Activated T-cell treated with anti-CD3 and anti-CD28 coated beads, Interleukin-2, amount 50 U/mL, for 72 hours (primary cell): ENCODE results near the gene CDY2B. TPM values are rescaled to one million over a fixed set of nuclear protein-coding genes. Genes with fewer than 3 reads are reported as not detected.
"Not testable (repeated sequence)": the region's sequence is repeated elsewhere in the genome, so short reads cannot be mapped to it uniquely, and the experiment has no call there.

Experiments
- ATAC-seq, 2 donors: fragments of 150-1000 bp; cut with Tn5 transposase; replicated peaks in 1 of 2; 2 replicates each; pipeline ENCODE4 v1.10.0; 2021; ENCODE audit warnings: moderate library complexity in 2 of 2, mild to moderate bottlenecking in 1 of 2
- DNase-seq, 2 donors: peaks; one replicate each; pipeline ENCODE4 v3.0.0; 2021 to 2022; ENCODE audit warnings: mixed read lengths in 1 of 2
- H3K27ac Mint-ChIP-seq: one replicate; pipeline ENCODE4 v1.8.0; 2022; ENCODE audit warnings: mild to moderate bottlenecking, moderate library complexity, mixed read lengths
- H3K27me3 Mint-ChIP-seq: one replicate; pipeline ENCODE4 v1.8.0; 2022; ENCODE audit warnings: low read depth, mixed read lengths
- H3K36me3 Mint-ChIP-seq, 2 donors: one replicate each; pipeline ENCODE4 v1.8.0; 2022; ENCODE audit warnings: mixed read lengths in 2 of 2, mild to moderate bottlenecking in 1 of 2; ENCODE audit not compliant: insufficient read depth in 2 of 2
- H3K4me1 Mint-ChIP-seq: one replicate; pipeline ENCODE4 v1.8.0; 2022; ENCODE audit warnings: low read depth, mixed read lengths
- H3K4me3 Mint-ChIP-seq, 2 donors: one replicate each; pipeline ENCODE4 v1.8.0; 2022; ENCODE audit warnings: mild to moderate bottlenecking in 2 of 2, mixed read lengths in 2 of 2, moderate library complexity in 2 of 2
- H3K9me3 Mint-ChIP-seq, 2 donors: one replicate each; pipeline ENCODE4 v1.8.0; 2022; ENCODE audit warnings: mixed read lengths in 2 of 2
- total RNA-seq, 2 donors: library from RNA; stranded (reverse); gene quantifications; one replicate each; pipeline ENCODE4 v1.2.3, GENCODE V29; 2022

CDY2B gene, protein sequence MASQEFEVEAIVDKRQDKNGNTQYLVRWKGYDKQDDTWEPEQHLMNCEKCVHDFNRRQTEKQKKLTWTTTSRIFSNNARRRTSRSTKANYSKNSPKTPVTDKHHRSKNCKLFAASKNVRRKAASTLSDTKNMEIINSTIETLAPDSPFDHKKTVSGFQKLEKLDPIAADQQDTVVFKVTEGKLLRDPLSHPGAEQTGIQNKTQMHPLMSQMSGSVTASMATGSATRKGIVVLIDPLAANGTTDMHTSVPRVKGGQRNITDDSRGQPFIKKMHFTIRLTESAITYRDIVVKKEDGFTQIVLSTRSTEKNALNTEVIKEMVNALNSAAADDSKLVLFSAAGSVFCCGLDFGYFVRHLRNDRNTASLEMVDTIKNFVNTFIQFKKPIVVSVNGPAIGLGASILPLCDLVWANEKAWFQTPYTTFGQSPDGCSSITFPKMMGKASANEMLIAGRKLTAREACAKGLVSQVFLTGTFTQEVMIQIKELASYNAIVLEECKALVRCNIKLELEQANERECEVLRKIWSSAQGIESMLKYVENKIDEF
- not detected for total RNA-seq

DNA sequence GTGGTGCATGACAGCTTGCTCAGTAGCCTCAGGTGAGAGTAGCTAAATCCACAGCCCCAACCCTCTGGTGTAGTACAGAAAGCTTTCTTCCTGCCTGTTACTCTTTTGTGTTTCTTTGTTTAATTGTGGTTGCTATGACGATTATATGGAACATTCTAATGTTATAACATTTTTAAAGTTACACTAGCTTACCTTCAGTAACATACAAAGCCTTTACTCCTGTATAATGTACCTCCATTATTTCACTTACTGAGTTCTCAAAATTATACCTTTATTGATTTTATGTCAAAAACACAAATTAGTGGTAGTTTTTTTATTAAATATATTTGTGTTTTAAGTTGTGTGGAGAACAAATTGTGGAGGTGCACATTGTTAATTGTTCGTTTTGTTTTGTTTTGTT, at the start of gene CDY2B:
Gene CDY2B (minus strand): TSS at position 101 of the 400 bp plus-strand sequence. CDS start 328 bp downstream, outside the sequence.
- not testable (repeated sequence) for H3K27me3 Mint-ChIP-seq, H3K36me3 Mint-ChIP-seq, H3K9me3 Mint-ChIP-seq, H3K27ac Mint-ChIP-seq, DNase-seq, H3K4me1 Mint-ChIP-seq, H3K4me3 Mint-ChIP-seq, ATAC-seq

DNA sequence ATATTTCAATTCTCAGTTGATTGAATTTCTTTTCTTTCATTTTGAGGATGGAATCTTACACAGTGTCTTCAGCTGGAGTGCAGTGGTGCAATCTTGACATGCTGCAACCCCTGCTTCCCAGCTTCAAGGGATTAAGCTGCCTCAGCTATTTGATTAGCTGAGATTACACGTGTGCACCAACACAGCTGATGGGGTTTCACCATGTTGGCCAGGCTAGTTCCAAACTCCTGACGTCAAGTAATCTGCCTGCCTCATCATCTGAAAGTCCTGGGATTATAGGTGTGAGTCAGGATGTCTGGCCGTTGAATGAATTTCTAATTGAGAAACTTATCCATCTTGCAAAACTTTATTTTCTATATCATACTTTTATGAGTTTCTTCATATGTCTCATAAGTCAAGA, 28.0 kb upstream of the CDY2B start:
- H3K36me3 Mint-ChIP-seq, H3K4me1 Mint-ChIP-seq, H3K27ac Mint-ChIP-seq, H3K9me3 Mint-ChIP-seq, DNase-seq, H3K27me3 Mint-ChIP-seq, H3K4me3 Mint-ChIP-seq, ATAC-seq: not testable (repeated sequence)

DNA sequence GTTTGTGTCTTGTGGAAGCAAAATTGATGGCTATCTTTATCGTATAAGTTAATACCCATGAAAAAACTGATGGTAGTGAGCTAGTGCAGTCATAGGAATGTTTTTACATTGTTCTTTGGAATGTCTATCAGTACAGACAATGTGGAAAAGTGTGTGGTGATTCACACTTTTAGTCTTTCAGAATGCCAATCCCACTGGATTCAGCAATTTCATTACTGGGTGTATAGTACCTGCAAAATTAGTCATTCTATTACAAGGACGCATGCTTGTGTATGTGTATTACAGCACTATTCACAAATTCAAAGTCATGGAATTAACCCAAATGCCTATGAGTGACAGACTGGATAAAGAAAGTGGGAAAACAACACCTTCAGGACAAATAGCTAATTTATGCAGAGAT, 27.3 kb upstream of the CDY2B start:
- H3K9me3 Mint-ChIP-seq, H3K4me3 Mint-ChIP-seq, DNase-seq, H3K27ac Mint-ChIP-seq, ATAC-seq, H3K27me3 Mint-ChIP-seq, H3K36me3 Mint-ChIP-seq, H3K4me1 Mint-ChIP-seq: not testable (repeated sequence)

DNA sequence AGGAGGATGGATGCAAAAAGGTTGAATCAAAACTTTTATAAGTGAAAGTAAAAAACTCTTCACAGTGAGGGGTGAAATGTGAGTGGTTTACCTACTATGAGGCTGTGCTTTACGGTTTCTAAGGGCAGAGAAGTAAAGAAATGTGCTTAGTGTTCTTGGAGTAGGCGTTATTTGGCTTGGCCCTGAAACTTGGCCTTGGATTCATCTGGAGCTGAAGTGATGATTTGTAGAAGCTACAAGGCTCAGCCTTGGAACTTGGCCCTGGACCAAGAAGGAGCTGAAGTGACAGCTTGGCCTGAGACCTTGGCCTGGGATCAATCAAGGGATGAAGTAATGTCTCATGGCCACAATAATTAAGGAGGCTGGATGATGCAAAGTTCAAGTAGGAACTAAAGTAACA, 1.7 kb upstream of the CDY2B start:
- not testable (repeated sequence) for H3K36me3 Mint-ChIP-seq, H3K4me1 Mint-ChIP-seq, H3K4me3 Mint-ChIP-seq, H3K27ac Mint-ChIP-seq, H3K27me3 Mint-ChIP-seq, DNase-seq, ATAC-seq, H3K9me3 Mint-ChIP-seq

DNA sequence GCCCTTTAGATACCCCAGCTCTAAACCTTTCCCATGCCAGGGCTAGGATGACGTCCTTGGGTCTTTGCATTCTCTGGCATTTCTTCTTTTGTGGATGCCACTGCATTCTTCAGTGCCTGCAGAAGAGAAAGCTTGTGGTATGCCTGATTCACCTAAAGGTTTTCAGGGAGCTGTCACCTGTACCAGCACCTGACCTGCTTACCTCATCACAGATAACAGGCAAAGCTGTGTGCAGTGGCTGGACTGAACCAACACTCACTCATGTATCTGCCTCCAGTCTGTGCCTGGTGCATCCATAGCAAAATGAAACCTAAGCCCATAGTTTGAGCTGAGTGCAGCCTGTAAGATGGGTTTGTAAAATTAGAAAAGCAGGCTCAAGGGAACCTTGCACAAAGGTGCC, 3.3 kb downstream of the CDY2B start:
- H3K9me3 Mint-ChIP-seq, H3K36me3 Mint-ChIP-seq, H3K4me1 Mint-ChIP-seq, H3K27me3 Mint-ChIP-seq, DNase-seq, H3K4me3 Mint-ChIP-seq, H3K27ac Mint-ChIP-seq, ATAC-seq: not testable (repeated sequence)

DNA sequence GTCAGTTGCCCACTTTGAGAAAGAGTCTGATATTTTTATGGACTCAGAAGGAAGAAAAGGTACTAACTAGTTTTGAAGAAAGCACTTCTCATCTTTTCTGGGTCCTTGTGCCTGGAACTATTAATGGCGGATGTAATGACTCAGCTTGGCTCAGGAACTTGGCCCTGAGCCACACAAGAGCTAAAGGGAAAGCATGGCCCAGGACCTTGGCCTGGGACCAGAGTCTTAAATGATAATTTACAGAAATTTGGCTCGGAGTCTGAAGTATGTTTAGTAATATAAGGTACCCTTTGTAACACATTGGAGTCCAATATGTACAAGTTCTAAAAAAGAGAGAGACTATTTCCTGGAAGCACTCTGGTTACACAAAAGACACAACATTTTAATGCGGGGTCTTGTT, 4.6 kb downstream of the CDY2B start:
- not testable (repeated sequence) for ATAC-seq, H3K27ac Mint-ChIP-seq, H3K36me3 Mint-ChIP-seq, H3K4me3 Mint-ChIP-seq, DNase-seq, H3K27me3 Mint-ChIP-seq, H3K9me3 Mint-ChIP-seq, H3K4me1 Mint-ChIP-seq

DNA sequence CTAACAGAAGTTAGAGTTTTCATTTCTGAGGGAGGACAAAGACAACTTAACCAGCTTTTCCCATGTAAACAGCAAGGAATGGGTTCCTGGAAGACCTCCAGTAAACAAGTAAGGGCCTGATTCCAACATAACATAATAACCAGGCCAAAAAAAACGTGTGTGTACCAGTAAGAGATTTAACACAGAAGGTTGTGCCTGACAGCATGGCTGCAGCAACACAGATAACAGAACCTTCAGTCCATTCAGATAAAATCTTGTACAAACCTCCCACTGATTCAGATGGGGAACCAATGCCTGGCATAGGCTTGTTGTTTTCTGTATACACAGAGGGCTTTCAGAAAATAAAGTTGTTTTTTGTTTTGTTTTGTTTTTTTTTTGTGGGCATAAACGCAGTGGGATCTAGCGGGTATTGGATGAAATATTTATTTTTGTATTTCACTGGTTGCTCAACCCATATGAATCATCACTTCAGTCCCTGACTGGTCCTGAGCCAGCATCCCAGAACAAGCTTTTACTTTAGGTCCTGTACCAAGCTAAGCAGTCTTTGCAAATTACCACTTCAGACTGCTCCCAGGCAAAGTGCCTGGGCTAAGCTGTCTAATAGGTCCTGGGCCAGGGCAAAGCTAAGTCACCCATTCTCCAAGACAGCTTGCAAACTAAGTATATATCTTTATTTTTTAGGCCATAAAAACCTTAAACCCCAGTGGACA, 8.7 kb downstream of the CDY2B start:
- not testable (repeated sequence) for H3K4me1 Mint-ChIP-seq, ATAC-seq, H3K4me3 Mint-ChIP-seq, H3K27me3 Mint-ChIP-seq, H3K27ac Mint-ChIP-seq, H3K9me3 Mint-ChIP-seq, DNase-seq, H3K36me3 Mint-ChIP-seq

DNA sequence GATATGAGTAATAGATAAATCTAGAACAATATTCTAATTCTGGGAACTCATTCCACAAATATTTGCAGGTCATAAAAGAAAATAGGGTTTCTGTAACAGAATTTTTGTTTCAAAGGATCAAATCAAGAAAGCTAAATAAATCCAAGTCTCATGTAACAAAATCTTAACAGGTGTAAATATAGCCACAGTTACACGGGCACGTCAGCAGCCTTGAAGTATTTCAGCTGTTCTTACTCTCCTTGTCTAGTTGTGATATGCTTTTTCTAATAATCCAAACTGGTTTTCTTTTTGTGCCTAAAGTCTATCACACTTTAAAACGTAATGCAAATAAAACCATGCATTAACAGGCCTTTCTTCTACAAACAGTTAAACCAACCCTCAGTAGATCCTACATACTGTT, 9.3 kb downstream of the CDY2B start:
- not testable (repeated sequence) for H3K4me3 Mint-ChIP-seq, H3K9me3 Mint-ChIP-seq, H3K27ac Mint-ChIP-seq, ATAC-seq, H3K36me3 Mint-ChIP-seq, H3K4me1 Mint-ChIP-seq, H3K27me3 Mint-ChIP-seq, DNase-seq

DNA sequence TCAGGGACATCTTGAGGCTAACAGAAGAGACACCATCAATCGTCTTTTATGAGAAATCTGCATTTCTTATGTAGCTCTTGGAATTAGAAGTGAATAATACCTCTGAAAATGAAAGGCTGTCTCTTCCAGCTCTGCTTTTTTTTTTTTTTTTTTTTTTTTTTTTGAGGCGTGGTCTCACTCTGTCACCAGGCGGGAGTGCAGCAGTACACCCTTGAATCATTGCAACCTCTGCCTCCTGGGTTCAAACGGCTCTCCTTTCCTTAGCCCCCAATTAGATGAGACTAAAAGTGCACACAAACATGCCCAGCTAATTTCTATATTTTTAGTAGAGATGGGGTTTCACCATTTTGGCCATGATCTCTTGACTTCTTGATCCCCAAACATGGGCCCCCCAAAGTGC, 12.2 kb downstream of the CDY2B start:
- not testable (repeated sequence) for DNase-seq, H3K27me3 Mint-ChIP-seq, H3K4me3 Mint-ChIP-seq, H3K36me3 Mint-ChIP-seq, H3K27ac Mint-ChIP-seq, H3K4me1 Mint-ChIP-seq, H3K9me3 Mint-ChIP-seq, ATAC-seq

DNA sequence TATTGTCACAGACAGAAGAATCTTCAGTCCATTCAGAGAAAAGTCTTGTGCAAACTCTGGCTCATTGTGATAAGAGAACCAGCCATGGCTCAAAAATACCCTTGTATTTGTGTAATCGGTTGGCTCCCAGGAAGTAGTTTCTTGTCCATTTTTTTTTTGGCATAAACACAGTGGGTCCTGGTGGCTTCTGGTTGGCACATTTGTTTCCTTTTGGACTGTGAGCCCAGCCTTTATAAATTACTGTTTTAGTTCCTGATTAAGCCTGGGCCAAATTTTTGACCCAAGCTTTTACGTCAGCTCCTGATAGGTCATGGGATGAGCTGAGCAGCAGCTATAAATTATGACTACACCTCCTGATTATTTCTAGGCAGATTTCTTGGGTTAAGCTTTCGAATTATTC, 19.4 kb downstream of the CDY2B start:
- H3K27me3 Mint-ChIP-seq, H3K27ac Mint-ChIP-seq, H3K9me3 Mint-ChIP-seq, H3K36me3 Mint-ChIP-seq, H3K4me1 Mint-ChIP-seq, ATAC-seq, DNase-seq, H3K4me3 Mint-ChIP-seq: not testable (repeated sequence)

DNA sequence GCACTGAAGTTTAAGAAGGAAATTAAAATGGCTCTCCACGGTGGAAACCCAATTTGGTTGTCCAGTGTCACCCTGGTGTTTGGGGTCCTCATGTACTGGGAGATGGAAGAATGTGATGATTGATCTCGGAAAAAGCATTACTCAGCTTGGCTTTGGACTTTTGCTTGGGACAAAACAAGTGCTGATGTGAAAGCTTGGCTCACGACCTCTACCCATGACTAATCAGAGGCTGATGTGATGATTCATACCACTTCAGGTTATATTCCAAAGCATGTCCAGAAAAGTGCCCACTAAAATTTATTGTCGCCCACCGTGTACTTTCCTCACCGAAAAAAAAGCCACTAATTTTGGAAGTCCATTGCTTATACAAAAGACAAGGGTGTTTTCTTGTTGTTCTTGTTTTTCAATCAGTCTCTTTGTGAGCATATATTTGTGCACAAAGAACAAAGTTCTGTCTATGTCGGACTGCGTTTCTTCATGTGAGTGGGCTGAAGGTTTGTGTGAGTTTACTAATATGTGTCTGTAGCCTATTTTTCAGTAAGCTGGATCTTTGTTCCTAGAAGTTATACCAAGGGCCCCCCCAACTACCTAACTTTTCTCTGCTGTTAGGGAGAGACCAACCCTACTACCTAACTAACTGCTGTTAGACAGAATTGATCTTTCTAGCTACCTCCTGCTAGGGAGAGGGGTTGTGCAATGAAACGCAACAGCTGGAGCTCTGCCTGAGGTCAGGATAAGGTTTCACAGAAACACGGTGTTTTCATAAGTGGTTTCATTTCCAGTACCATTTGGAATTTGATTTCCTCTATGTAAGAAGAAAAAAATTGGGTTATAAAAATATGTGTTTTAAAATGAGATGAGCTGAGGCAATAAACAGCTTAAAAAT, 22.8 kb downstream of the CDY2B start:
- not testable (repeated sequence) for H3K4me1 Mint-ChIP-seq, ATAC-seq, H3K27me3 Mint-ChIP-seq, H3K27ac Mint-ChIP-seq, H3K9me3 Mint-ChIP-seq, DNase-seq, H3K4me3 Mint-ChIP-seq, H3K36me3 Mint-ChIP-seq

DNA sequence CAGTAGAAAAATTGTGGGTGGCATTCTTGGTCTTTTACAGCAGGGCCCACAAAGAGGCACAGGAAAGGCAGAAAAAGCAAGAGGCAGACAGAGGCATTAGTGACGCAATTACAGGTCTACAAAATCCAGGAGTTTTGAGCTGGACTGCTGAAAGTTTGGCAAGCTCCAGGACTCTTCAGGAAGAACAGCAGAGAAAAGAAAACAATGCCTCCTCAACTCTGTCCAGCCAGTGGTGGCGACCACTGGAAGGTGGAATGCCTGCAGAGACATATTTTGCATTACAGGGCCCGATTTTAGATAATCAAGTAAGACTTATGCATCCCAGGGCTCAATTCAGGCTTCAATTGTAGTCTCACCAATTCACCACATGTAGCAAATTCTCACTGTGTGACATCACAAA, 23.5 kb downstream of the CDY2B start:
- DNase-seq, H3K4me1 Mint-ChIP-seq, H3K27me3 Mint-ChIP-seq, H3K27ac Mint-ChIP-seq, ATAC-seq, H3K9me3 Mint-ChIP-seq, H3K4me3 Mint-ChIP-seq, H3K36me3 Mint-ChIP-seq: not testable (repeated sequence)

DNA sequence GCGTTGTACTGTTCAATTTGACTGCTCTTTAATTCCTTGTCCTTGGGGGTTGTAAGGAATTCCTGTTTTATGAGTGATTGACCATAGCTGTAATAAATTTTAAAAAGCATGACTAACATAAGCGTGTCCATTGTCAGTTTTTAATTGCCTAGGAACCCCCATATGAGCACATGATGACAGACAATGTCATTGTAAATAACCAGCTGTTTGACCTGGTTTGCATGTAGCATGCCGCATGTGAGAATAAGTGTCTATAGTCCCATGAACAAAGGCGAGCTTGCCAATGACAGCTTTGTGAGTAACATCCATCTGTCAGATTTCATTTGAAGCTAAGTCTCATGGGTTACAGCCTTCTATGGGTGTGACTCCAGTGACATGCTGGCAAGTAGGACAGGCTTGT, 30.9 kb downstream of the CDY2B start:
- H3K27ac Mint-ChIP-seq, H3K4me1 Mint-ChIP-seq, H3K9me3 Mint-ChIP-seq, H3K4me3 Mint-ChIP-seq, H3K36me3 Mint-ChIP-seq, DNase-seq, H3K27me3 Mint-ChIP-seq, ATAC-seq: not testable (repeated sequence)
